ENCODE measurements around the gene RAB31.
"Not testable (repeated sequence)": the region's sequence is repeated elsewhere in the genome, so short reads cannot be mapped to it uniquely, and the experiment has no call there.

Gene RAB31

DNA sequence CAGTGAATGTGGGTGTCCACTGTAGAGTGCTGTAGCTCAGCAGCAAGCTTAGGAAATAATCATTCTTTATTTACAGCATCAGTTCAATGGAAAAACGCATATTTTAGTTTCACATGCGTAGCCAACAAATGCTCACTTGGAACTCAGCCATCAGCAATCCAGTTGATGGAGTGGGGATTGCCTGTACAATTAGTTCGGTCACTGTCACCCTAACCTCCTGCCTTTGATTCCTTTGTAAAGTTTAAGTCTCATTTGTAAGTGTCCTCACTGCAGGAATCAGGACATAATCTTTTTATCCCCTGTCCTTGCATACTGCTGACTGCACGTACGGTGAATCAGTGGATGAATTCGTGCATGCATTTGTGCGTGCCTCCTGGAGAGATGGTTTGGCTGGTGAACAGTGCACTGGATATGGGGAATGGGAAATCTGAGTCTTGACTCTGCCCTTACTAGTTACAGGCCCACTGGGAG lies 55.9 kb downstream of the RAB31 start:
- DNase-seq, result no peak

DNA sequence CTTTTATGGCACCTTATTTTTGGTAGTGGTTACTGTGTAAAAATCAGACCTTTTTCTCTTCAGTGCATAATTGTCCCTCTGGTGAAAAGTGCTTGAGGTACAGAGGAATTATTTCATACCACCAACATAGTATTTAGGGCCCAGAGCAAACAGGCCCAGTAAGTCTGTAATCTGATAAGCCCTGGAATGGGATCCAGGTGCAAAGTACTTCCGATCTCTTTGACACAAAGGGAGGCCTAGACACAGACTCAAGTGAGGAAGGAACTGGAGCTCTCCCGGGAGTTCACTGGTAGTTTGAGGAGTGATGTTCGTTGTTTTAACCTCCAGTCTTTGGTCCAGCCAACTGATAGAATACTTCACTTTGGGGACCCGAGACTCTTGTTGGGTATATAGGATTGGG lies 57.4 kb downstream of the RAB31 start:
- DNase-seq, result no peak

DNA sequence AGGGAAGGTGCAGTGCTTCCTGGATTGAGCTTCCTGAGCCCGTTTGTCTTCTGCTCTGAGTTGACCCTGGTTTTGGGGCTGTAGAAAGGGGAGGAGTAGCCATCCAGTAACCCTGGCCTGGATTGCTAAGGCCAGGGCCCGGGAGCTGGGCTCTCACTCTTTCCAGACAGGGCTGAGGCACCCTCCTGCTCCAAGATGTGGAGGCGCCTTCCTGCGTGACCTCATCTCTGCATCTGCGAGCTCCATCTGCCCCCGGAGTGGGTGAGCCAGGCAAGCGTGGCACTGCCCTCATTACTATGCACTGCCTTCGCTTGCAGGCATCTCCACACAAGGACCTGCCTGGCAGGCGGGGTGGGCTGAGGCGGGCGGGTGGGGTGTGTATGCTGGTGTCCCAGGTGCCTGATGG lies 58.0 kb downstream of the RAB31 start:
- no peak for DNase-seq

DNA sequence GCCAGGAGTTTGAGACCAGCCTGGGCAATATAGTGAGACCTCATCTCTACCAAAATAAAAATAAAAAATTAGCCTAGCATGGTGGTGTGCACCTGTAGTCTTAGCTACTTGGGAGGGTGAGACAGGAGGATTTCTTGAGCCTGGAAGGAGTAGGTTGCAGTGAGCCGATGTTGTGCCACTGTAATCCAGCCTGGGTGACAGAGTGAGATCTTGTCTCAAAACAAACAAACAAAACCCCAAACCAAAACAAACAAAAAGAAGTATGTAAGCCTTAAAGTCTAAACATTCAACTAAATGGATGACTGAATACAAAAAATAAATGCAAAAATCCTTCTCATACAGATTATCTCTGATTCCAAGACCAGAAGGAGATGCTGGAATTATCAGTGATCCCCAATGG lies 58.6 kb downstream of the RAB31 start:
- no peak for DNase-seq

DNA sequence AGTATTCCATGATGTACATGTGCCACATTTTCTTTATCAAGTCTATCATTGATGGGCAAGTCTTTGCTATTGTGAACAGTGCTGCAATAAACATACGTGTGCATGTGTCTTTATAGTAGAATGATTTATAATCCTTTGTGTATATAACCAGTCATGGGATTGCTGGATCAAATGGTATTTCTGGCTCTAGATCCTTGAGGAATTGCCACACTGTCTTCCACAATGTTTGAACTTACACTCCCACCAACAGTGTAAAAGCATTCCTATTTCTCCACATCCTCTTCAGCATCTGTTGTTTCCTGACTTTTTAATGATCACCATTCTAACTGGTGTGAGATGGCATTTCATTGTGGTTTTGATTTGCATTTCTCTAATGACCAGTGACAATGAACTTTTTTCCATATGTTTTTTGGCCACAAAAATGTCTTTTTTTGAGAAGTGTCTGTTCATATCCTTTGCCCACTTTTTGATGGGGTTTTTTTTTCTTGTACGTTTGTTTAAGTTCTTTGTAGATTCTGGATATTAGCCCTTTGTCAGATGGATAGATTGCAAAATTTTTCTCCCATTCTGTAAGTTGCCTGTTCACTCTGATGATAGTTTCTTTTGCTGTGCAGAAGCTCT lies 60.1 kb downstream of the RAB31 start:
- not testable (repeated sequence) for DNase-seq

DNA sequence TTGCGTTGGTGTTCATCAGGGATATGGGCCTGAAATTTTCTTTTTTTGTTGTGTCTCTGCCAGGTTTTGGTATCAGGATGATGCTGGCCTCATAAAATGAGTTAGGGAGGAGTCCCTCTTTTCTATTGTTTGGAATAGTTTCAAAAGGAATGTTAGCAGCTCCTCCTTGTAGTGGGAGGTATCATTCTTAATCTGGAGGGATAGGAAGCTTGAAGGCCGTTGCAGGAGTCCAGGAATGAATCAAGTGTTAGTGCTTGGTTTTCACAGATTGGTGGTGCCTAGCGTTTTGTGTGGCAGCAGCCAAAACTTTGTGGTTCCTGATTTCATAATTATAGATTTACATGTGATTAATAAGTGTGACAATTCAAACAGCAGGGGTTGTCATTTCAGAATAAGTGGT lies 62.0 kb downstream of the RAB31 start:
- not testable (repeated sequence) for DNase-seq

DNA sequence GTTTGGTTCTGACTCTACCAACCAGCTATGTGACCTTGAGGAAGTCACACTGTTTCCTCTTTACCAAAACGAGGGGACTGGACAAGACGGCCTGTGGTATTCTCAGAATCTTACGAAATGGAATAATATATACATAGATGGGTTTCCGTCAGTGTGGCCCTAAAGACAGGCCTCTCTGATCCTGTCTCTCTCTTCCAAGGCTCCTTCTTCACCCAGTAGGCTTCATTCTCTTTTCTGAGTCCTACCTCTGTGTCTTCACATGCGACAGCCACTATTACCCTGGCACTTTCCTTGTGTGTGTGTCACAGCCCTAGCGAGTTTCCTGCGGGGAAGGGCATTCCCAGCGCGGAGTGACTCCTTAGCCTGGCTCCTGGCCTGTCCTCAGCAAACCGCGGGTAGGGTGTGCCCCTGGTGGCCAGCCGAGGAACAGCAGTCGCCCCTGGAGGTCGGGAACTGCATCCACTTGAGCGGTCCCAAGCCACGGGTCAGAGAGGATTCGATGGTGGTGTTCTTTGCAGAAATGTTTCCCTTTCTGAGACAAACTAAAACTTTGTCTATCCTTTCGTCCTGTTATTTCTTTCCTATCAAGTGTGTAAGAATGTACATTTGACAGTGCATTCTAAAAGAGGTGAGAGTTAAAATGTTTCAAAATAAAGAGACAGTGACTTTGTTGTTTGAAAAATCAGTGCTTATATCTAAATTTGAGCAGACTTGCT lies 63.3 kb downstream of the RAB31 start:
- DNase-seq, result no peak

DNA sequence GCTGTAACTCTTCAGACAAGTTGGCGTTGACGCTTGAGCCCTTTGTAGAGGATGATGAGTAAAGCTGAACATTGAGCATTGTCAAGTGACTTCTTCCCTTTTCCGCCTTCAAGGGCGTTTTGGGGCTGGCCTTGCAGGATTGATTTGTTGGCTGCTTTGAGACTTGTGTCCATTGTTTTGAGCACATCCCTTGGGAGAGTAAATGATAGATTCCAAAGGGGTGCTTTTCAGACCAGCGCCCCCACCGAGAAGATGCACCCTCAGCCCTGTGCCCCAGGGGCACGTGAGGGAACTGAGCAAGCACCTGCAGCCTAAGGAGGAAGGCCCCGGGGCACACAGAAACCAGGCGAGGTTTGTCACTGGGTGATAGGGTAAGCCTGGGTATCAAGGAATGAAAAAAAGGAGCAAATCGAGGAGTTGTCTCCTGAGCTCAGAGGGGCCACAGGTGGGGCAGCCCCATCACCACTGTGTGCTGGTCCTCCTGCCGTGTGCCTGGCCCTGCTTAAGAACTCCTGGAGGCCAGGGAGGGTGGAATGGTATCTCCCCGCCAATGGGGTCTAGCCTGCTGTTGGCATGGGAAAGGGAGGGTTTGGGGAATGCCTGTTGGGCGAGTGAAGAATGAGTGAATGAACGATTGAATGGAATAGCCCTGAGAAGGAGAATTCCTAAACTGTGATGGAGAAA lies 64.0 kb downstream of the RAB31 start:
- no peak for DNase-seq

DNA sequence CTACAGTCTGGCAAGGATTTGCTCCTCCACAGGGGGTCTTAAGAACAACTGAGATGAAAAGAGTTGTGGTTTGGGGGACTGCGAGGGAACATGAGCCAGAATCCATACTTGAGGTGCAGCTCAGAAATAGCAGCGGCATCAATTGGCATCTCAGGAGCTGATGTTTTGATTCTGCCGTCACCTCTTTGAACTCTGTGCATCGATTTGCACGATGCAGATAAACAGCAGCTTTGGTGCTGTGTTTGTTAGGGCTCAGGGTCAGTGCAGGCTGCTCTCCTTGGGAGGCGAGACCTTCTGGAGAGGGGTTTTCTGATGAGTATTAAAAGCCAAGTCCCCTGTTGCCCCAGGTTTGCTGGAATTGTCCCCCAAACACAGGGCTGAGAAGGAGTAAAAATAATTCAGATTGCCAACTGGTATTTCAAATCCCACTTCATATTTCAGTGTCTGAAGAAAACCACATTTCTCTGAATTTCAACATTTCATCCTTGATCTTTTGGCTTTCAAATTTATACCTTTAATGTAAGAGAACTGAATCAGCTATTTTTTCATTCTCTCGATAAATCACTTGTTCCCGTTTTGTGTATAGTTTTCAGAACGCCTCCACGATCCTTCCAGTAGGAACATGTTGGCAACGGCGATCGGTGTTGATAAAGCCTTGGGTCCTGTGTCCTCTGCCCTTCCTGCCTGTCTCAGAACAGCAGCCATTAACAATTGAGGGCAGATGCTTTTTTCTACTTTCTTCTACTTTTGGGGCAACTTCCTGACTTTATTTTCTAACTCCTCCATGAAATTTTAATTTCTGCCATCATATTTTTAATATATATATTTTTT lies 65.0 kb downstream of the RAB31 start:
- DNase-seq, result no peak

DNA sequence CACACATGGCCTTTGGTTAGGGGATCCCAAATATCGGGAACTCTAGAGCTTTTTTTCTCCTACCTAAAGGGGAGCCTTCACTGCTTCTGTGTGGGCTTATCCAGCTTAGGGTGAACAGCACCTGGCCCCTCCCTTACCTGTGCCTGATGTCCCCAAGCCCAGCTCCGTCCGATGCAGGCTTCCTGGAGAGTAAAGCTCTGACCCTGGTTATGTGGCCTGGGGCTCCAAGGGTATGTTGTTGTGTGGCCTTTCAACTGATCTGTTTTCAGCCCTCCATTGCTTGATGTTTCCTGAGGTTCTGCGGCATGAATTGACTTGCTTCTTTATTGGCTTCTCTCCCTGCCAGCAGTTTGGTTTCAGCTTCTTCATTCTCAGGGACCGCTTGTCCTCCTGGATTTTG lies 66.0 kb downstream of the RAB31 start:
- no peak for DNase-seq

DNA sequence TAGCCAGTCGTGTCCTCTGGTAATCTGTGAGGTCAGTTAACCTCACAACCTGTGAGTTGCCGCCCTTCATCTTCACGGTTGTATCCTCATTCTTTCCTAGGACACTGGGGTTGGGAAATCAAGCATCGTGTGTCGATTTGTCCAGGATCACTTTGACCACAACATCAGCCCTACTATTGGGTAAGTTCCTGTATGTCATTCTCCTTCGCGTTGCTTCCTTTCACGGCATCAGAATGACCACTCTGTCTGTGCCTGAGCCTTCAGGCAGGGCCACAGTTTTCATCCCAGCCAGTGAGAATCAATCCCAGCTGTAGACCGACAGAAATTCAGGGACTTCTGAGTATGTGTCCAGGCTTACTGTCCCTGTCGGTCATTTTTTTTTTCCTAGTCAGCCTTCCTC lies 67.1 kb downstream of the RAB31 start:
- DNase-seq, result no peak

DNA sequence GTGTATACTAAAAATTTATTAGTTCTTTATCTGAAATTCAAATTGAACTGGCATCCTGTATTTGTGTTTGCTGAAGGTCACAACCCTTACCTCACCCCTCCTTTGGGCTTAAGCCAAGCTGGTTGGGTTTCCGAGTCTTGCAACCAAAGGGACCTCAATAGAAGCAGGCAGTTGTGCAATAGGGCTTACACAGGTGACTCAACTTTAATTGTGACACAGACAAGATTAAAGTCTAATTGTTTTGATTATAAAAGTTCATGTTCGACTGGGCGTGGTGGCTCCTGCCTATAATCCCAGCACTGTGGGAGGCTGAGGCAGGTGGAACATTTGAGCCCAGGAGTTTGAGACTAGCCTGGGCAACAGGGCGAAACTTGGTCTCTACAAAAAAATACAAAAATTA lies 71.5 kb downstream of the RAB31 start:
- no peak for DNase-seq

DNA sequence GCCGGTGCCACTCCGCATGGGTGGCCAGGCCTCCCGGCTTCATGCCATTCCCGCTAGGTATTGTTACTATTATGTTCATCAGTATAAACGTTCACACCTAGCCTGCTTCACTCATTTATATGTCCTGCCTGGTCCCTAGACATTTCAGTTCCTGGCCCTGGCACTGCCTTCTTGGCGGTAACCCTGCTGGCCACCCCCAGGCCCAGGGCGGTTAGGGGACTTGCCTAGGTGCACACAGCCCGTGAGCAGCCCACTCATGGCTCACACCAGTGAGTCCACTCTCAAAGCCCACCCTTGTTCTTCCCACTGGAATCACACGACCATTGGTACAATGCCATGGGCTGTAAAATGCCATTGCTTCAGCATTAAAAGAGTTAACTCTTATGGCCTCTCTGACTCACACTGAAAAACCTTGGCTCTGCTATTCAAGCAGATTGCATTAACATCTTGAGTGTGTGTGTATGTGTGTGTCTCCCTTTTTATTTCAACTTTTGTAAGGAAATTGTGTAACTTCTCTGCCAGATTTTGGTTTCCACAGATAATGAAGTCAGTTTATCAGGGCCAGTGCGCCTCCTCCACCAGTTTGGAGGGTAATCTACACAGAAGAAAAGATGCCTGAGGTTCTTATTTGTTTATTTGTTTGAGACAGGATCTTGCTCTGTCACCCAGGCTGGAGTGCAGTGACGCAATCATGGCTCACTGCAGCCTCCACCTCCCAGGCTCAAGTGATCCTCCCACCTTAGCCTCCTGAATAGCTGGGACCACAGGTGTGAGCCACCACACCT lies 74.2 kb downstream of the RAB31 start:
- DNase-seq, result no peak

DNA sequence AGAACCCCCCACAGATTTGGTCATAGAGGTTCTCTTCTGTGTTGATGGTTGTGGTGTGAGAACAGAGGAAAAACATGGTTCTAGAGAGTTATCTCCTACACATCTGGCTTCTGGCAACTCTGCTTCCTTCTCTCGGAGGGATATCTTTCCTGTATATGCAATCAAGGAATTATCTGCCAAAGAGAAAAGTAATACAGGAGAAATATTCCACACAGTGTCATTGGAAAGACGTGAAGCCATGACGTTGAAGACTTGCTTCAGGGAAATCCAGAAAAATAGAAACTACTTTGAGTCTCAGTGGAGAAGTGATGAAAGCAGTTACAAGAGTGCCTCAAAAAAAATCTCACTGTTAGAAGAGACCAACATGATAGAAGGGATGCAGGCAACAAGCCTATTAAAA lies 78.5 kb downstream of the RAB31 start:
- no peak for DNase-seq

DNA sequence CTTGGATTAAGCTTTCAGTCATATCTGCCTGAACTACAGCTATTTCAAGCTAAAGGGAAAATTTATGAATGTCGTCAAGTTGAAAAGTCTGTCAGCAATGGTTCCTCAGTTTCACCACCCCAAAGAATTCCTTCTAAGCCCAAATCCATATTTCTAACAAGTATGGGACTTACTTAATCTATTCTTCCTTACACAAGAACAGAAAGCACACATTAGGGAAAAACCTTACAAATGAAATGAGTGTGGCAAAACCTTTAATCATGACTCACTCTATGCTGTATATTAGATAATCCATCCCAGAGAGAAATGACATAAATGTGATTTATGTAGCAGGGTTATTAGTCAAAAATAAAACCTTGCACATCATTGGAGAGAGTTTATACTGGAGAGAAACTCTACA lies 78.9 kb downstream of the RAB31 start:
- DNase-seq, result no peak

DNA sequence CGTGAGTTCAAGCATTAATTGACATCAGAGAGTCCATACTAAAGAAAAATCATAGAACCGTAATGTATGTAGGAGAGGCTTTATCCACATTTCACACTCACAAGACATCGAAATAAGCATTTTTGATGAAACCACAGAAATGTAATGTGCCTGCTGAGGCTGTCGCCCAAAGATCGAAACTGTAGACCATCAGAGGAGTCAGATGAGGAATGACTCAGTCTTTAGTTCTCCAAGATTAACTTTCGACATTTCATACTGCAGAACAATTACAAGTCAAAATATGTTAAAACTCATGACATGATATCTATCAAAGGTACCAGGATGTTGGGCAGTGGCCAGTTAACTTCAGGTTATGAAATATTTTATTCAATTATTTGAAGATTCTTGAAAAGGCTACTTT lies 79.6 kb downstream of the RAB31 start:
- DNase-seq, result no peak

DNA sequence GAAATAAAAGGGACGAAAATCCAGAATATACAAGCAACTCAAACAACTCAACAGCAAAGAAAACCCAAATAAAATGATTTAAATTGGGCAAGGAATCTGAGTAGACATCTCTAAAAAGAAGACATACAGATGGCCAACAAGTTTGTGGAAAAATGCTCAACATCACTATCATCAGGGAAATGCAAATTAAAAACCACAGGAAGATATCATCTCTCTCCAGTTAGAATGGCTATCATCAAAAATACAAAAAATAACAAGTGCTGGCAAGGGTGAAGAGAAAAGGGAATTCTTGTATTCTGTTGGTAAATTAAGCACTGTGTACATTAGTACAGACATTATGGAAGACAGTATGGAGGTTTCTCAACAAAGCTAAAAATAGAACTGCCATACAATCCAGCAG lies 80.0 kb downstream of the RAB31 start:
- no peak for DNase-seq

DNA sequence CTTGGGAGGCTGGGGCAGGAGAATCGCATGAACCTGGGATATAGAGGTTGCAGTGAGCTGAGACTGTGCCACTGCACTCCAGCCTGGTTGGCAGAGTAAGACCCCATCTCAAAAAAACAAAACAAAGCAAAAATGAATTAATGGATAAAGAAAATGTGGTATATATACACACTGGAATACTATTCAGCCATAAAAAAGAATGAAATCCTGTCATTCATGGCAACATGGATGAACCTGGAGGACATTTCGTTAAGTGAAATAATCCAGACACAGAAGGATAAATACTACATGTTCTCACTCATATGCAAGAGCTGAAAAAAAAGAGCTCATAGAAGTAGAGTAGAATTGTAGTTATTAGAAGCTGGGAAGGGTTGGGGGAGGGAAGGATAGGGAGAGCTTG lies 80.8 kb downstream of the RAB31 start:
- DNase-seq, result no peak

DNA sequence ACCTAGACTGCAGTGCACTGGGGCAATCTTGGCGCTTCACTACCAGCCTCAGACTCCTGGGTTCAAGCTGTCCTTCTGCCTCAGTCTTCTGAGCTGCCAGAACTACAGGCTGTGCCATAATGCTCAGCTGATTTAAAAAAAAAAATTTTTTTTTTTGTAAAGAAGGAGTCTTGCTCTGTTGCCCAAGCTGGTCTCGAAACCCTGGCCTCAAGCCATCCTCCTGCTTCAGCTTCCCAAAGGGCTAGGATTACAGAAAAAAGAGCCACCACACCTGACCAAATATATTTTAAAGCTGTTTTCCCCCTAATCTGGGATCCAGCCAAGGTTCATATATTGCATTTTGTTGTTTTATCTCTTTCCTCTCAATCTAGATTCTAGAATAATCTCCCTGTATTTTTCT lies 82.2 kb downstream of the RAB31 start:
- no peak for DNase-seq

DNA sequence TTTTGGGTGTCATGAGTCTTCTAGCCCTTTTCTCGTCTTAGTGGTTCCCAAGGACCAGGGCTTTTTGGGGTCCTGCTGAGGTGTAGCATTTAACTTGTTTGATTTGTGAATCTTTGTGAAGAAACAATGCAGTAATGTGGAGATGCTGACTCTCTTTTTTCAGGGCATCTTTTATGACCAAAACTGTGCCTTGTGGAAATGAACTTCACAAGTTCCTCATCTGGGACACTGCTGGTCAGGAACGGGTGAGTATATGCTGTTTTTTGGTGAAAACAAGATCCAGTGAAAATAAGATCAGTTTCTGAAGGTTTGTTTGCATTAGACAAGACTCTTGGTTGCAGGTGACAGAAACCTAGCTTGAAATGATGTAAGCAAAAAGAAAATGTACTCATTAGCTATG lies 83.9 kb downstream of the RAB31 start:
- no peak for DNase-seq

DNA sequence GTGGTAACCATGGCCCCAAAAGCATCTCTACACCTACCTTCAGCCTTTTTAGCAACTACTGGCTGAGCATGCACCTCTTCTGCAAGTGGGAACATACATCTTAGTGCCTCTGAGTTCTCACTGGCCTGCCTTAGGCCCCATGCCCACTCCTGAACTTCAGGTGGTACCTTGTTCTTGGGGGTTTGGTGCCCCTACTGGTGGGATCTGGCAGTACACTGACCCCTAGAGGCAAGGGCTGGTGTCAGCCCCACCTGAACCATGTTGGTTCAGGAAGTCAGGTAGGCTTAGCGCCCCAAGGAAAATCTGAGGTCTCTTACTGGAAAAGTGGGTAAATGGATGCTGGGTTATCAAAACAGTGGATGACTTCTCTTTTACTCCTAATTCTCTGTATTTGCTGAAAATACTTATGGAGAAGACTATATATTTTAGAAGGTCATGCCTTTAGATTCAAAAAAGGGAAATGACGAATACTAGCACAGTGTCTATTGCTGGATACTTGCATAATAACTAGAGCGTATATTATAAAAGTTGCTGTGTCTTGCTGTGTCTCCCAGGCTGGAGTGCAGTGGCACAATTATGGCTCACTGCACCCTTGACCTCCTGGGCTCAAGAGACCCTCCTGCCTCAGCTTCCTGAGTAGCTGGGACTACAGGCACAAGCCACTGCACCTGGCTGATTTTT lies 84.6 kb downstream of the RAB31 start:
- DNase-seq, result no peak

DNA sequence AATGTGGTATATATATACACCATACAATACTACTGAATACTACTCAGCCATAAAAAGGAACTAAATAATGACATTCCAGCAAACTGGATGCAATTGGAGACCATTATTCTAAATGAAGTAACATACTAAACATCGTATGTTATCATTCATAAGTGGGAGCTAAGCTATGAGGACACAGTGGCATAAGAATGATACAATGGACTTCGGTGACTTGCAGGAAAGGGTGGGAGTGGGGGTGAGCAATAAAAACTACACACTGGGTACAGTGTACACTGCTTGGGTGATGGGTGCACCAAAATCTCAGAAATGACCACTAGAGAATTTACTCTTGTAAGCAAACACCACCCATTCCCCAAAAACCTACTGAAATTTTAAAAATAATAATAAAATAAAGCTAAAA lies 87.9 kb downstream of the RAB31 start:
- DNase-seq, result no peak
